CD14-positive monocyte (primary cell): ENCODE measurements around the gene ULK4. TPM values are rescaled to one million over a fixed set of nuclear protein-coding genes. Genes with fewer than 3 reads are reported as not detected.

Experiments
- DNase-seq, 3 donors: peaks; one replicate each; pipeline ENCODE4 v3.0.0-alpha.2; 2011 to 2022
- H2AFZ ChIP-seq: 2 replicates; pipeline ENCODE4 v1.6.0; 2012; ENCODE audit warnings: mild to moderate bottlenecking, low read depth, low read length, inconsistent platforms; ENCODE audit not compliant: insufficient read depth, poor library complexity, severe bottlenecking
- H3K27ac ChIP-seq, 2 donors: 1 replicate in 1 of 2; 2 replicates in 1 of 2; pipeline ENCODE4 v1.5.1; 2012 to 2013; ENCODE audit warnings: low read length in 2 of 2, control low read depth in 1 of 2, inconsistent platforms in 1 of 2, low read depth in 1 of 2, mild to moderate bottlenecking in 1 of 2
- H3K27me3 ChIP-seq, 2 donors: one replicate each; pipeline versions ENCODE4 v1.6.0 to v1.6.1; 2011 to 2013; ENCODE audit warnings: low read length in 2 of 2; ENCODE audit not compliant: control insufficient read depth in 2 of 2, insufficient read depth in 2 of 2
- H3K36me3 ChIP-seq, 2 donors: replicated peaks in 1 of 2; 1 replicate in 1 of 2; 2 replicates in 1 of 2; pipeline versions ENCODE4 v1.5.1 to v1.6.1; 2012 to 2013; ENCODE audit warnings: low read length in 2 of 2, control low read depth in 1 of 2, inconsistent platforms in 1 of 2, mild to moderate bottlenecking in 1 of 2; ENCODE audit not compliant: insufficient read depth in 2 of 2, control insufficient read depth in 1 of 2
- H3K4me1 ChIP-seq, 2 donors: 1 replicate in 1 of 2; 2 replicates in 1 of 2; pipeline versions ENCODE4 v1.5.1 to v1.6.1; 2012 to 2013; ENCODE audit warnings: low read length in 2 of 2, control low read depth in 1 of 2, inconsistent platforms in 1 of 2, mild to moderate bottlenecking in 1 of 2, moderate library complexity in 1 of 2; ENCODE audit not compliant: insufficient read depth in 2 of 2, control insufficient read depth in 1 of 2
- H3K4me2 ChIP-seq: replicated peaks from 2 replicates; pipeline ENCODE3; 2012; ENCODE audit warnings: low read length, moderate library complexity, mild to moderate bottlenecking; ENCODE audit not compliant: poor library complexity, severe bottlenecking; ENCODE audit errors: extremely low read depth
- H3K4me3 ChIP-seq, 3 experiments: fragments of 200-600 bp in 1 of 3; sonication (generic) in 1 of 3; replicated peaks in 1 of 3; 1 replicate in 2 of 3; 2 replicates in 1 of 3; pipeline ENCODE4 v1.5.1; 2011 to 2013; ENCODE audit warnings: low read length in 3 of 3, mild to moderate bottlenecking in 3 of 3, control low read depth in 2 of 3, low read depth in 2 of 3, inconsistent platforms in 1 of 3, moderate library complexity in 1 of 3
- H3K79me2 ChIP-seq: 2 replicates; pipeline ENCODE4 v1.6.0; 2012; ENCODE audit warnings: mild to moderate bottlenecking, control low read depth, inconsistent platforms, low read length, moderate library complexity; ENCODE audit not compliant: insufficient read depth
- H3K9ac ChIP-seq: 2 replicates; pipeline ENCODE4 v1.6.0; 2017; ENCODE audit warnings: low read length, mild to moderate bottlenecking; ENCODE audit not compliant: insufficient read depth, poor library complexity, severe bottlenecking
- H3K9me3 ChIP-seq, 2 donors: replicated peaks in 1 of 2; 1 replicate in 1 of 2; 2 replicates in 1 of 2; pipeline versions ENCODE4 v1.5.1 to v1.6.1; 2012 to 2013; ENCODE audit warnings: low read length in 2 of 2, control low read depth in 1 of 2; ENCODE audit not compliant: control insufficient read depth in 1 of 2, insufficient read depth in 1 of 2
- H4K20me1 ChIP-seq: 2 replicates; pipeline ENCODE4 v1.6.0; 2012; ENCODE audit warnings: mild to moderate bottlenecking, low read length, control low read depth, moderate library complexity; ENCODE audit not compliant: insufficient read depth
- H3K27ac Mint-ChIP-seq, 7 donors: one replicate each; pipeline ENCODE4 v1.8.0; 2020; ENCODE audit warnings: mild to moderate bottlenecking in 7 of 7, mixed read lengths in 7 of 7, moderate library complexity in 6 of 7, inconsistent platforms in 2 of 7
- H3K27me3 Mint-ChIP-seq, 3 donors: one replicate each; pipeline ENCODE4 v1.8.0; 2021 to 2022; ENCODE audit warnings: low read depth in 3 of 3, mild to moderate bottlenecking in 3 of 3, mixed read lengths in 3 of 3, moderate library complexity in 3 of 3, inconsistent platforms in 1 of 3
- H3K36me3 Mint-ChIP-seq, 2 donors: one replicate each; pipeline ENCODE4 v1.8.0; 2020; ENCODE audit warnings: mixed read lengths in 2 of 2, inconsistent platforms in 1 of 2, mild to moderate bottlenecking in 1 of 2
- H3K4me1 Mint-ChIP-seq: one replicate; pipeline ENCODE4 v1.8.0; 2020; ENCODE audit warnings: mild to moderate bottlenecking, mixed read lengths
- H3K4me3 Mint-ChIP-seq, 2 donors: one replicate each; pipeline ENCODE4 v1.8.0; 2020; ENCODE audit warnings: mild to moderate bottlenecking in 2 of 2, mixed read lengths in 2 of 2, moderate library complexity in 1 of 2
- H3K9me3 Mint-ChIP-seq, 7 donors: one replicate each; pipeline ENCODE4 v1.8.0; 2020 to 2022; ENCODE audit warnings: mixed read lengths in 7 of 7, mild to moderate bottlenecking in 6 of 7, moderate library complexity in 6 of 7, inconsistent platforms in 2 of 7
- WGBS: methylation state at CpG from one replicate; pipeline ENCODE4 v1.1.5; 2013; ENCODE audit warnings: missing lambda C conversion rate; ENCODE audit not compliant: insufficient coverage; 5-methylcytosine and 5-hydroxymethylcytosine counted together
- intact Hi-C, 2 donors: fragments of 100-400 bp; cut with micrococcal nuclease; formaldehyde crosslinking; loops; one replicate each; pipeline versions ENCODE4 v1.15.0 to v1.15.1; 2023
- polyA plus RNA-seq, 3 donors: library from polyadenylated mRNA; depleted of rRNA in 1 of 3; unstranded in 2 of 3; stranded (reverse) in 1 of 3; fragments of 300-500 nt in 2 of 3; fragments of >200 nt in 1 of 3; fragmentation: Illumina TruSeq in 2 of 3; gene quantifications; 1 replicate in 2 of 3; 2 replicates in 1 of 3; pipeline ENCODE4 v1.2.3, GENCODE V29; 2012 to 2021
- TF ChIP-seq, protein P1 (sequence below): fragments of 200-600 bp; IDR thresholded peaks from one replicate; pipeline ENCODE4 v1.8.0; 2022; ENCODE audit warnings: antibody characterized with exemption, mild to moderate bottlenecking

ULK4 gene
- polyA plus RNA-seq, 3 donors: 6.7 to 14.0 (median 11.8) TPM

DNA sequence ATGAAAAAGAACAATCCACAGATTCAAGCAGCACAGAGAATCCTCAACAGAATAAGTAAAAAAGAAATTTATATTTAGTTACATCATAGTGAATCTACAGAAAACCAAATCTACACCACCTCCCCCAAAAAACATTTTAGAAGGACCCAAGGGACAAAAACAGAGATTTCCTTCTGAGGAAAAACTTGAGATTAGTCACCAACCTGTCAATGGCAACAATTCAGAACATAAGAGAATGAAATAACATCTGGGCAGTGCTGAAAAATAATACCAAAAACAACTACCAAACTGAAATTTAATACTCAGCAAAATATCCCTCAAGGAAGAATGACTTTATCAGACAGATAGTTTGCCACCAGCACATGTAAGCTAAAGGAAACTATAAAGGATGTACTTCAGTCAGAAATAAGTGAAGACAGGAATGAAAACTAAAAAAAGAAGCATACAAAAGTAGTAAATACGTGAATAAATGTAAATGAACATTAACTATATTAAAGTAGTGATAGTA lies 260.7 kb downstream of the ULK4 start:
- Mint-ChIP-seq H3K36me3 (peaks cover 4 to 5% of the 10 kb centered on the region in 2 donors), H3K4me3 (no peak overlapping the region), H3K4me1 (no peaks in the 10 kb centered on the region), H3K27me3 (no peaks in the 10 kb centered on the region), H3K27ac (no peak overlapping the region), H3K9me3 (peaks cover 0 to 6% (median 2%) of the 10 kb centered on the region in 7 donors)
- Histone ChIP-seq H3K27me3 (no peaks in the 10 kb centered on the region), H4K20me1 (no peaks in the 10 kb centered on the region), H3K79me2 (no peaks in the 10 kb centered on the region), H3K27ac (no peak overlapping the region), H2AFZ (no peak overlapping the region), H3K4me1 (no peaks in the 10 kb centered on the region), H3K9ac (no peak overlapping the region), H3K36me3 (no peaks in the 10 kb centered on the region), H3K4me3 (no peak overlapping the region), H3K4me2 (no peak overlapping the region), H3K9me3 (no peaks in the 10 kb centered on the region)
- TF ChIP-seq, protein P1, sequence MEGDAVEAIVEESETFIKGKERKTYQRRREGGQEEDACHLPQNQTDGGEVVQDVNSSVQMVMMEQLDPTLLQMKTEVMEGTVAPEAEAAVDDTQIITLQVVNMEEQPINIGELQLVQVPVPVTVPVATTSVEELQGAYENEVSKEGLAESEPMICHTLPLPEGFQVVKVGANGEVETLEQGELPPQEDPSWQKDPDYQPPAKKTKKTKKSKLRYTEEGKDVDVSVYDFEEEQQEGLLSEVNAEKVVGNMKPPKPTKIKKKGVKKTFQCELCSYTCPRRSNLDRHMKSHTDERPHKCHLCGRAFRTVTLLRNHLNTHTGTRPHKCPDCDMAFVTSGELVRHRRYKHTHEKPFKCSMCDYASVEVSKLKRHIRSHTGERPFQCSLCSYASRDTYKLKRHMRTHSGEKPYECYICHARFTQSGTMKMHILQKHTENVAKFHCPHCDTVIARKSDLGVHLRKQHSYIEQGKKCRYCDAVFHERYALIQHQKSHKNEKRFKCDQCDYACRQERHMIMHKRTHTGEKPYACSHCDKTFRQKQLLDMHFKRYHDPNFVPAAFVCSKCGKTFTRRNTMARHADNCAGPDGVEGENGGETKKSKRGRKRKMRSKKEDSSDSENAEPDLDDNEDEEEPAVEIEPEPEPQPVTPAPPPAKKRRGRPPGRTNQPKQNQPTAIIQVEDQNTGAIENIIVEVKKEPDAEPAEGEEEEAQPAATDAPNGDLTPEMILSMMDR: no peak
- no CpG with 5 or more reads among the region's 1 CpG for WGBS
- DNase-seq: no peak
- intact Hi-C loops: no loop called here

- WGBS: 80% methylated on average over 1 of the region's 1 CpG
- no peak overlapping the region for H3K27ac ChIP-seq
- no peak overlapping the region for H3K4me3 Mint-ChIP-seq
Measured at GRCh38 chr3:41700155-41700554, 261.7 kb downstream of the ULK4 start.

More at GRCh38 chr3:41700155-41700554, 261.7 kb downstream of the ULK4 start:
- Histone ChIP-seq H3K9ac (no peak overlapping the region), H4K20me1 (no peaks in the 10 kb centered on the region), H3K36me3 (no peaks in the 10 kb centered on the region), H2AFZ (no peak overlapping the region), H3K27me3 (no peaks in the 10 kb centered on the region), H3K4me2 (no peak overlapping the region), H3K79me2 (no peaks in the 10 kb centered on the region), H3K9me3 (peaks cover 0 to 4% of the 10 kb centered on the region in 2 donors), H3K4me3 (no peak overlapping the region), H3K4me1 (no peaks in the 10 kb centered on the region)
- TF ChIP-seq, protein P1: no peak
- Mint-ChIP-seq H3K9me3 (peaks cover 0 to 6% (median 4%) of the 10 kb centered on the region in 7 donors), H3K36me3 (peaks cover 0 to 5% of the 10 kb centered on the region in 2 donors), H3K27ac (no peak overlapping the region), H3K4me1 (no peaks in the 10 kb centered on the region), H3K27me3 (no peaks in the 10 kb centered on the region)
- DNase-seq: no peak
- intact Hi-C loops: no loop called here
